SK-N-MC (cell line): ENCODE results near the gene ZNF574.
"Not testable (repeated sequence)": the region's sequence is repeated elsewhere in the genome, so short reads cannot be mapped to it uniquely, and the experiment has no call there.

ENCODE experiments used
- DNase-seq: peaks from one replicate; pipeline ENCODE4 v3.0.0-alpha.2; 2011; ENCODE audit warnings: low read depth, low spot score
- H3K27ac ChIP-seq: fragments of 200-600 bp; sonication (generic); 2 replicates; pipeline ENCODE4 v1.5.1; 2016; ENCODE audit warnings: mixed run types
- H3K36me3 ChIP-seq: fragments of 200-600 bp; sonication (generic); 2 replicates; pipeline ENCODE4 v1.6.1; 2017; ENCODE audit warnings: antibody characterized with exemption, low read length, mixed read lengths; ENCODE audit not compliant: insufficient read depth
- H3K4me3 ChIP-seq: fragments of 200-600 bp; sonication (generic); 2 replicates; pipeline ENCODE4 v1.5.1; 2016
- H3K9ac ChIP-seq: fragments of 200-600 bp; sonication (generic); 2 replicates; pipeline ENCODE4 v1.8.0; 2017; ENCODE audit warnings: mixed run types, mixed read lengths; ENCODE audit not compliant: insufficient read length
- H3K9me3 ChIP-seq: fragments of 200-600 bp; sonication (generic); 2 replicates; pipeline ENCODE4 v1.6.1; 2017; ENCODE audit warnings: low read depth, mild to moderate bottlenecking, antibody characterized with exemption, low read length, moderate library complexity, mixed read lengths
- EZH2 ChIP-seq: fragments of 200-600 bp; sonication (generic); IDR thresholded peaks from one replicate; pipeline ENCODE4 v1.6.1; 2017; ENCODE audit warnings: antibody characterized with exemption
- FOXP2 ChIP-seq: optimal IDR thresholded peaks from 2 replicates; pipeline ENCODE3; 2011; ENCODE audit warnings: mild to moderate bottlenecking, moderate library complexity; ENCODE audit not compliant: insufficient read depth; ENCODE audit errors: extremely low read length, control extremely low read depth
- POLR2AphosphoS5 ChIP-seq: IDR thresholded peaks from 2 replicates; pipeline ENCODE4 v1.6.1; 2012; ENCODE audit warnings: mild to moderate bottlenecking, low read depth, low read length, borderline replicate concordance

The ZNF574 gene

GRCh38 chr19:42093505-42093904 lies 17.5 kb downstream of the ZNF574 start:
- DNase-seq, result no peak
- no peak overlapping the region for H3K9ac ChIP-seq

GRCh38 chr19:42093926-42094325 lies 18.0 kb downstream of the ZNF574 start:
- H3K27ac ChIP-seq, result no peak overlapping the region
- TF ChIP-seq EZH2 (no peak), POLR2AphosphoS5 (no peak), FOXP2 (no peak)
- H3K4me3 ChIP-seq, result no peak overlapping the region
- no peak for DNase-seq
- no peak overlapping the region for H3K9ac ChIP-seq
- no peaks in the 10 kb centered on the region for H3K36me3 ChIP-seq
- no peaks in the 10 kb centered on the region for H3K9me3 ChIP-seq

More at GRCh38 chr19:42093505-42093904, 17.5 kb downstream of the ZNF574 start:
- no peak overlapping the region for H3K27ac ChIP-seq
- no peaks in the 10 kb centered on the region for H3K9me3 ChIP-seq
- TF ChIP-seq POLR2AphosphoS5 (no peak), EZH2 (no peak), FOXP2 (no peak)
- H3K4me3 ChIP-seq, result no peak overlapping the region
- H3K36me3 ChIP-seq, result no peaks in the 10 kb centered on the region

- TF ChIP-seq POLR2AphosphoS5, result no peak
- TF ChIP-seq EZH2, result no peak
- no peak for TF ChIP-seq FOXP2
- Histone ChIP-seq H3K9me3 (no peaks in the 10 kb centered on the region), H3K4me3 (no peak overlapping the region), H3K36me3 (no peaks in the 10 kb centered on the region), H3K9ac (no peak overlapping the region), H3K27ac (no peak overlapping the region)
- DNase-seq, result no peak
Observed at GRCh38 chr19:42095142-42095813, 19.3 kb downstream of the ZNF574 start.

- no peak overlapping the region for H3K4me3 ChIP-seq
- no peaks in the 10 kb centered on the region for H3K9me3 ChIP-seq
- H3K27ac ChIP-seq, result no peak overlapping the region
- no peak overlapping the region for H3K9ac ChIP-seq
- TF ChIP-seq POLR2AphosphoS5 (no peak), EZH2 (no peak), FOXP2 (no peak)
- DNase-seq, result no peak
- no peaks in the 10 kb centered on the region for H3K36me3 ChIP-seq
Observed at GRCh38 chr19:42095814-42096230, 19.9 kb downstream of the ZNF574 start.

GRCh38 chr19:42096255-42096837 lies 20.4 kb downstream of the ZNF574 start:
- Histone ChIP-seq H3K9ac (no peak overlapping the region), H3K27ac (no peak overlapping the region), H3K9me3 (no peaks in the 10 kb centered on the region), H3K36me3 (no peaks in the 10 kb centered on the region), H3K4me3 (no peak overlapping the region)
- TF ChIP-seq POLR2AphosphoS5, result no peak
- TF ChIP-seq EZH2, result no peak
- DNase-seq, result no peak

- Histone ChIP-seq H3K9me3 (no peaks in the 10 kb centered on the region), H3K9ac (no peak overlapping the region), H3K27ac (no peak overlapping the region), H3K36me3 (no peaks in the 10 kb centered on the region), H3K4me3 (no peak overlapping the region)
- TF ChIP-seq EZH2, result no peak
- TF ChIP-seq POLR2AphosphoS5, result no peak
- TF ChIP-seq FOXP2, result no peak
- no peak for DNase-seq
Observed at GRCh38 chr19:42097461-42097860, 21.5 kb downstream of the ZNF574 start.

- Histone ChIP-seq H3K36me3 (no peaks in the 10 kb centered on the region), H3K4me3 (no peak overlapping the region), H3K9me3 (no peaks in the 10 kb centered on the region), H3K27ac (no peak overlapping the region), H3K9ac (no peak overlapping the region)
- TF ChIP-seq POLR2AphosphoS5, result no peak
- no peak for TF ChIP-seq FOXP2
- TF ChIP-seq EZH2, result no peak
- DNase-seq, result no peak
Observed at GRCh38 chr19:42098781-42099180, 22.8 kb downstream of the ZNF574 start.

GRCh38 chr19:42099336-42099925 lies 23.5 kb downstream of the ZNF574 start:
- TF ChIP-seq FOXP2 (no peak), EZH2 (no peak), POLR2AphosphoS5 (no peak)
- Histone ChIP-seq H3K9ac (no peak overlapping the region), H3K9me3 (no peaks in the 10 kb centered on the region), H3K36me3 (no peaks in the 10 kb centered on the region), H3K27ac (no peak overlapping the region), H3K4me3 (no peak overlapping the region)
- DNase-seq, result no peak

GRCh38 chr19:42100241-42100640 lies 24.3 kb downstream of the ZNF574 start:
- DNase-seq, H3K9ac ChIP-seq, H3K36me3 ChIP-seq, H3K4me3 ChIP-seq, H3K27ac ChIP-seq, H3K9me3 ChIP-seq: not testable (repeated sequence)
